GM21360 (cell line): ENCODE results near the gene UBXN10.

ENCODE experiments used
- ATAC-seq: cut with Tn5 transposase; IDR thresholded peaks from one replicate; pipeline ENCODE4 v1.9.1; 2021; ENCODE audit warnings: mild to moderate bottlenecking, moderate library complexity; ENCODE audit not compliant: unreplicated experiment

UBXN10 gene

DNA sequence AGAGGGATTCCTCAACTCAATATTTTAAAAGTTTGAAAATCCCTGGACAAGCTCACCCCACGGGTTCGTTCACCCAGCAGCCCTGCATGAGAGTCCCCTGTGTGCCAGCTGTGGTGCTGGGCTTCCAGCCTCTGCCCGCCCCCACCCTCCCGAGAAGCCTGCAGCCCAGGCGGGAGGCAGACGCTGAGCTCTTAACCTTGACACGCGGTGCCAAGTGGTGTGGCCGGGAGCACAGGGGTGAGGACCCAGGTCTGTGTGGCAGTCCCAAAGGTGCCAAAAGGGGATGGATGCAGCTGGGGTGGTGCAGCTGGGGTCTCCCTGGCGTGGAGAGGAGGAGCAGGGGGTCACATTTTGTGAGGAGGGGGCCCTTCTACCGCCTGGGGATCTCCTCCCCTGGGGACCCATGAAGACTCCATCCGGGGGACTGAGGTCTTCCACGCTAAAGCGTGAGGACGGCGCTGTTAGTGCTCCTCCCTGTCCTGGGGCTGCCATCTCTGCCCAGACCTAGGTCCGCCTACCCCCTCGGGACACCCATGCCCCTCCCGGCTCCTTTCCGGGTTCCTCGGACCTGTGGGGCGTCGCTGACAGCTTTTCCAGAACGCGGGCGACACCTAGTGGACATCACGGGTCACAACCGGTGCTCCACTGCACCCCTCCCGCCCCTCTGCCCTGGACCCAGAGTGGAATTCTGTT lies 33.8 kb upstream of the UBXN10 start:
- ATAC-seq: no peak

DNA sequence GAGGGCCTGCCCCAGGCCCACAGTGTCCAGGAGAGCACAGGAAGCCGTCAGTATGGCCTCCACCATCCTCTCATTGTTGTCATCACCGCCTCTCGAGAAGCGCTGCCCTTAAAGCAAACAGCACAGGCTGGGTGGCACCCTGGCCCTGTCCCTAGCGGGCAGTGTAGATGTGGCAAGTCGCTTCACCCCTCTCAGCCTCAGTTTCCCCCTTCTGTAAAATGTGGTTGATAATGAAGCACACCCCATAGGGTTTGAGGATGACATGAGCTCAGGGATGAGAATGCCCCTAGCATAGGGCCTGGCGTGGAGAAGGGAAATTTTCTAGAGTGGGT lies 33.3 kb upstream of the UBXN10 start:
- no peak for ATAC-seq

GRCh38 chr1:20153000-20153418 lies 32.9 kb upstream of the UBXN10 start:
- no peak for ATAC-seq

DNA sequence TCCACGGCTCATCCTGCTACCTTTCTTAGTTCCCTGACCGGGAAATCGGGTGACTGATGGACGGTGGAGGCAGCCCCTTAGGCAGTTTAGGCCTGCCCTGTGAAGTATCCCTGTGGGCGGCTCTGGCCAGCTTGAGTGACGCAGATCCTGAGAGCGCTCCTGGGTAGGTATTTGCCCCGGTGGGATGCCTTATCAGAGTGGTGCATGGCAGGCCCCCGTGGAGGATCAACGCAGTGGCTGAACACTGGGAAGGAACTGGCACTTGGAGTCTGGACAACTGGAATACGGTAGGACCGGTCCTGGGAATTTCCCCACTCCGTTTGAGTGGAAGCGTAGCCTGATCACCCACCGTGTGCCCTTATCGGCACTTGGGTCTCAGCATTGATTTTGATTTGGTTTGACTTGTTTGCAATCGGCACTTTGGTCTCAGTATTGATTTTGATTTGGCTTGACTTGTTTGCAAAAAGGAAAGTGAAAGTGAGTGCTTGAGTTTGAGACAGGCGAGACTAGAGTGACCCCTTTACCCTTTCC lies 31.5 kb upstream of the UBXN10 start:
- no peak for ATAC-seq

DNA sequence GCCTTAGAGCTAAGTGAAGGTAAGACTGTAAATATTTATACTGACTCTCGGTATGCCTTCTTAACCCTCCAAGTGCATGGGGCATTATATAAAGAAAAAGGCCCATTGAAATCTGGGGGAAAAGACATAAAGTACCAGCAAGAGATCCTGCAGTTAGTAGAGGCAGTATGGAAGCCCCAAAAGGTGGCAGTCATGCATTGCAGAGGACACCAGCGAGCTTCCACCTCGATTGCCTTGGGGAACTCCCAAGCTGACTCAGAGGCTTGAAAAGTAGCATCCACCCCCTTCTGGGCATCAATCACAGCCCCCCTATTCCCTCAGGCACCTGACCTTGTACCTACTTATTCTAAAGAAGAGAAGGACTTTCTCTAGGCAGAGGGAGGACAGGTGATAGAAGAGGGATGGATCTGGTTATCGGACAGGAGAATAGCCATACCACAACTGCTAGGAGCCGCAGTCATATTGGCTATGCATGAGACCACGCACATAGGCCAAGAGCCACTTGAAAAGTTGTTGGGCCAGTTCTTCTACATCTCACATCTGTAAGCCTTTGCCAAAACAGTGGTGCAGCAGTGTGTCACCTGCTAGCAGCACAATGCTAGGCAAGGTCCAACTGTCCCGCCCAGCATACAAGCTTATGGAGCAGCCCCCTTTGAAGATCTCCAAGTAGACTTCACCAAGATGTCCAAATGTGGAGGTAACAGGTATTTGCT lies 27.4 kb upstream of the UBXN10 start:
- ATAC-seq: no peak

- ATAC-seq: no peak
Measured at GRCh38 chr1:20160034-20160433, 25.9 kb upstream of the UBXN10 start.

- ATAC-seq: no peak
Measured at GRCh38 chr1:20164694-20165202, 21.1 kb upstream of the UBXN10 start.

- ATAC-seq: no peak
Measured at GRCh38 chr1:20165522-20165951, 20.4 kb upstream of the UBXN10 start.

- ATAC-seq: no peak
Measured at GRCh38 chr1:20166051-20166450, 19.8 kb upstream of the UBXN10 start.

GRCh38 chr1:20167126-20167525 lies 18.8 kb upstream of the UBXN10 start:
- ATAC-seq: no peak

- ATAC-seq: no peak
Measured at GRCh38 chr1:20168564-20169491, 17.1 kb upstream of the UBXN10 start.

GRCh38 chr1:20169932-20170331 lies 16.0 kb upstream of the UBXN10 start:
- no peak for ATAC-seq

GRCh38 chr1:20172033-20172590 lies 13.8 kb upstream of the UBXN10 start:
- no peak for ATAC-seq

DNA sequence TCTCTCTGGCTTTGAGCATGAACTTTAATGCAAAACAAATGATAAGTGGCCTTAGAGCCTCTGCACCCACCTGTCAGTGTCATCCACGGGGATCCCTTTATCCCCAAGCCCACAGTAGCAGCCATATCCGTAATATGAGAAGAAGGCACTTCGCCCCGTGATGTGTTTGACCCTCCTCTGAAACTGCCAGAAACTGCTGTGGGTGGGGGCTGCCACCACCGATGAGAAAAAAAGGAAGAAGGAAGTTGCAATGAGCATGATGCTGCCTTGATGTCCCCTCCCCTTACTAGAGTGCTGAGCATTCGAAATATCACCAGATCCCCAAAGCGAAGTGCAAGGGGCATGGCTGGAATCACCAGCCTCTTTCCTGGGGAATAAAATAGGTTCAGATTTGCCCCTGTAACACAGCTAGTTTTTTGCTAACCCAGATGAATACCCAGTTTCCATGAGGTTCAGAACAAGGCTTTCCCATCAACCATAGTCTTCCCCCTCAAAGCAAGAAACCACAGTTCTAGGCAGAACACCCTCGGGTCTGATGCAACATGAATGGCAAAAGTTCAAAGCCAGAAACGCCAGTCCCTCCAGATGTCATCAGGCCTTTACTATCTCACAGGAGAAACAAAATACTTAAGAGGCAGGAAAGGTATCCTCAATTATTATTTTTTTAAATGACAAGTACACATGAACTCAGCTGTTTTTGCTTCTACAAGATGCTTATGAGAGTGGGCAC lies 10.8 kb upstream of the UBXN10 start:
- ATAC-seq: no peak

GRCh38 chr1:20178634-20179370 lies 7.1 kb upstream of the UBXN10 start:
- ATAC-seq: no peak

DNA sequence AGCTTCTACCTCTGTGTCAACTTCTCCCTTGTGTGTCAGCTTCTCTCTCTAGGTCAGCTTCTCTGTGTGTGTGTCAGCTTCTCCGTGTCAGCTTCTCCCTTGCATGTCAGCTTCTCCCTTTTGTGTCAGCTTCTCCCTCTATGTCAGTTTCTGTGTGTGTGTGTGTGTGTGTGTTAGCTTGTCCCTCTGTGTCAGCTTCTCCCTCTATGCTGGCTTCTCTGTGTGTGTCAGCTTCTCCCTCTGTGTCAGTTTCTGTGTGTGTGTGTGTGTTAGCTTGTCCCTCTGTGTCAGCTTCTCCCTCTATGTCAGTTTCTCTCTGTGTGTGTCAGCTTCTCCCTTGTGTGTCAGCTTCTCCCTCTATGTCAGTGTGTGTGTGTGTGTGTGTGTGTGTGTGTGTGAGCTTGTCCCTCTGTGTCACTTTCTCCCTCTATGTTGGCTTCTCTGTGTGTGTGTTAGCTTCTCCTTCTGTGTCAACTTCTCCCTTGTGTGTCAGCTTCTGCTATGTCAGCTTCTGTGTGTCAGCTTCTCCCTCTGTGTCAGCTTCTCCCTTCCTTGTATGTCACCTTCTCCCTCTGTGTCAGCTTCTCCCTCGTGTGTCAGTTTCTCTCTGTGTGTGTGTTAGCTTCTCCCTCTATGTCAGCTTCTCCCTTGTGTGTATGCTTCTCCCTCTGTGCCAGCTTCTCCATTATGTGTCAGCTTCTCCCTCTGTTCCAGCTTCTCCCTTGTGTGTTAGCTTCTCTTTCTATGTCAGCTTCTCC lies 6.3 kb upstream of the UBXN10 start:
- no peak for ATAC-seq

DNA sequence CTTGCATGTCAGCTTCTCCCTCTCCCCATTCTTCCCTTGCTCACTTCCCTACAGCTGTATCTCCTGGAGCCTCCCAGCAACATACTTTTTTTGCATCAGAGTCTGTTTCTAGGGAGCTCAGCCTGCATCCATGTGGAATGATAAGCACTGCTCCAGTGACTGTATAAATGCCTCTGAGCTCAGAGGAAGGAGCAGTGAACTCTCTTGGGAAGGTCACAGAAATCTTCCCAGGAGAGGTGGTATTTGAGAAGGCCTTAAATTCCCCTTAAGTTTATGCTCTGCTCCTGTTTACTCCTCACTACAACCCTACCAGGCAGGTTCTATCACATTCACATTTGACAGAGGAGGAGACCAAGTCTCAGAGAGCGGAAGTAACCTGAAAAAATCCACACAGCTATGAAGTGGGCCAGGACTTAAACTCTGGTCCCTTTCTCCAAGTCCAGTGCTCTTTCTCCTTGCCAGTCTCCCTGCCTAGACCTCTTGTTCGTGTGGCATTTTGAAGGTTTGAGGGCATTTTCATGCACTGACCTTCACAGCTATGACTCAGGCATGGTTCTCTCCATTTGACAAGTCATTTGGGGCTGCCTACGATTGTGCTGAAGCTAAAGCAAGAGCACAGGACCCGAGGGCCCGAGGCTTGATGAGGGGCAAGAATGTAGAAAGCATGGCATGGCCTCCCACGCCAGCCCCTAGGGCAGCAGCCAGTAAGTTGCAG lies 5.6 kb upstream of the UBXN10 start:
- ATAC-seq: no peak

- no peak for ATAC-seq
Measured at GRCh38 chr1:20180844-20181207, 5.1 kb upstream of the UBXN10 start.
